ENCODE measurements around the gene SMU1. TPM values are rescaled to one million over a fixed set of nuclear protein-coding genes. Genes with fewer than 3 reads are reported as not detected.

Gene SMU1
- total RNA-seq, result 42.3 and 47.6 TPM in 2 replicates

GRCh38 chr9:33076046-33077004, at the start of gene SMU1:
SMU1 (minus strand) TSS chr9:33076674; CDS start chr9:33076608, 66 bp downstream.
- DNase-seq (ENCODE audit: low read depth, low spot score), result peak; percentile 88

GRCh38 chr9:33125461-33125860, 49.0 kb upstream of the SMU1 start:
- DNase-seq (ENCODE audit: low read depth, low spot score), result no peak

GRCh38 chr9:33124751-33125381, 48.4 kb upstream of the SMU1 start:
- DNase-seq (ENCODE audit: low read depth, low spot score), result no peak

- DNase-seq (ENCODE audit: low read depth, low spot score), result no peak
These were observed 47.6 kb upstream of the SMU1 start for GRCh38 chr9:33124046-33124445.

GRCh38 chr9:33123407-33124031, 47.0 kb upstream of the SMU1 start:
- DNase-seq (ENCODE audit: low read depth, low spot score), result no peak

GRCh38 chr9:33120620-33121019, 44.1 kb upstream of the SMU1 start:
- DNase-seq (ENCODE audit: low read depth, low spot score), result no peak

GRCh38 chr9:33117796-33118195, 41.3 kb upstream of the SMU1 start:
- DNase-seq (ENCODE audit: low read depth, low spot score), result no peak

- DNase-seq (ENCODE audit: low read depth, low spot score), result no peak
These were observed 40.8 kb upstream of the SMU1 start for GRCh38 chr9:33117306-33117705.

- no peak for DNase-seq (ENCODE audit: low read depth, low spot score)
These were observed 40.4 kb upstream of the SMU1 start for GRCh38 chr9:33116860-33117259.

- no peak for DNase-seq (ENCODE audit: low read depth, low spot score)
These were observed 38.3 kb upstream of the SMU1 start for GRCh38 chr9:33114746-33115145.

GRCh38 chr9:33113799-33114547, 37.5 kb upstream of the SMU1 start:
- no peak for DNase-seq (ENCODE audit: low read depth, low spot score)

- DNase-seq (ENCODE audit: low read depth, low spot score), result no peak
These were observed 35.6 kb upstream of the SMU1 start for GRCh38 chr9:33112094-33112493.

- no peak for DNase-seq (ENCODE audit: low read depth, low spot score)
These were observed 35.2 kb upstream of the SMU1 start for GRCh38 chr9:33111631-33112030.

GRCh38 chr9:33110686-33111085, 34.2 kb upstream of the SMU1 start:
- no peak for DNase-seq (ENCODE audit: low read depth, low spot score)

- no peak for DNase-seq (ENCODE audit: low read depth, low spot score)
These were observed 33.5 kb upstream of the SMU1 start for GRCh38 chr9:33109850-33110595.

- DNase-seq (ENCODE audit: low read depth, low spot score), result no peak
These were observed 32.6 kb upstream of the SMU1 start for GRCh38 chr9:33109097-33109496.

- DNase-seq (ENCODE audit: low read depth, low spot score), result no peak
These were observed 32.0 kb upstream of the SMU1 start for GRCh38 chr9:33108472-33108871.

GRCh38 chr9:33107762-33108161, 31.3 kb upstream of the SMU1 start:
- no peak for DNase-seq (ENCODE audit: low read depth, low spot score)

- peak; percentile 64 for DNase-seq (ENCODE audit: low read depth, low spot score)
These were observed 30.6 kb upstream of the SMU1 start for GRCh38 chr9:33106827-33107621.

- no peak for DNase-seq (ENCODE audit: low read depth, low spot score)
These were observed 29.9 kb upstream of the SMU1 start for GRCh38 chr9:33106372-33106771.

All from pulmonary artery endothelial cell (primary cell).